ENCODE measurements around the gene HSD3B7.
"Not testable (repeated sequence)": the region's sequence is repeated elsewhere in the genome, so short reads cannot be mapped to it uniquely, and the experiment has no call there.

The HSD3B7 gene

GRCh38 chr16:30984669-30985400 lies at the start of gene HSD3B7:
Gene HSD3B7 (plus strand): TSS chr16:30985207. CDS start chr16:30985659, 452 bp downstream.
- DNase-seq, result peak; percentile 84

GRCh38 chr16:30937692-30938091 lies 47.3 kb upstream of the HSD3B7 start:
- DNase-seq, result no peak

- not testable (repeated sequence) for DNase-seq
Measured at GRCh38 chr16:30939571-30939970, 45.4 kb upstream of the HSD3B7 start.

- DNase-seq, result peak; percentile 48
Measured at GRCh38 chr16:30941600-30942425, 43.2 kb upstream of the HSD3B7 start.

- no peak for DNase-seq
Measured at GRCh38 chr16:30942426-30942806, 42.6 kb upstream of the HSD3B7 start.

- no peak for DNase-seq
Measured at GRCh38 chr16:30944352-30944751, 40.7 kb upstream of the HSD3B7 start.

- no peak for DNase-seq
Measured at GRCh38 chr16:30946671-30947540, 38.1 kb upstream of the HSD3B7 start.

- DNase-seq, result no peak
Measured at GRCh38 chr16:30947541-30947858, 37.5 kb upstream of the HSD3B7 start.

- DNase-seq, result peak; percentile 96
Measured at GRCh38 chr16:30947859-30948666, 36.9 kb upstream of the HSD3B7 start.

- peak; percentile 22 for DNase-seq
Measured at GRCh38 chr16:30948667-30949649, 36.0 kb upstream of the HSD3B7 start, which contains the start of gene ORAI3. Gene ORAI3 (plus strand): TSS chr16:30949068. CDS start chr16:30949290, 222 bp downstream.

GRCh38 chr16:30949650-30950515 lies 35.1 kb upstream of the HSD3B7 start:
- peak; percentile 62 for DNase-seq

- no peak for DNase-seq
Measured at GRCh38 chr16:30950516-30951065, 34.4 kb upstream of the HSD3B7 start.

- no peak for DNase-seq
Measured at GRCh38 chr16:30951193-30951592, 33.8 kb upstream of the HSD3B7 start.

- no peak for DNase-seq
Measured at GRCh38 chr16:30951750-30952149, 33.3 kb upstream of the HSD3B7 start.

- DNase-seq, result no peak
Measured at GRCh38 chr16:30953111-30953510, 31.9 kb upstream of the HSD3B7 start.

- peak; percentile 35 for DNase-seq
Measured at GRCh38 chr16:30953511-30954124, 31.4 kb upstream of the HSD3B7 start.

- no peak for DNase-seq
Measured at GRCh38 chr16:30954993-30955392, 30.0 kb upstream of the HSD3B7 start.

- peak; percentile 86 for DNase-seq
Measured at GRCh38 chr16:30956601-30957455, 28.2 kb upstream of the HSD3B7 start.
